Cortex of kidney (tissue), 1 donor: ENCODE results near the gene SOHLH1.
"Not testable (repeated sequence)": the region's sequence is repeated elsewhere in the genome, so short reads cannot be mapped to it uniquely, and the experiment has no call there.

Experiments
- DNase-seq: peaks from one replicate; lab custom pipeline; 2025; lab: John Stamatoyannopoulos, UW

SOHLH1 gene

GRCh38 chr9:135678236-135679017 lies 20.9 kb downstream of the SOHLH1 start:
- no peak for DNase-seq

GRCh38 chr9:135677641-135678168 lies 21.6 kb downstream of the SOHLH1 start:
- DNase-seq = no peak

- no peak for DNase-seq
These were observed 22.4 kb downstream of the SOHLH1 start for GRCh38 chr9:135676891-135677290.

- no peak for DNase-seq
These were observed 24.3 kb downstream of the SOHLH1 start for GRCh38 chr9:135674977-135675376.

GRCh38 chr9:135673941-135674340 lies 25.3 kb downstream of the SOHLH1 start:
- no peak for DNase-seq

GRCh38 chr9:135672786-135673185 lies 26.5 kb downstream of the SOHLH1 start:
- not testable (repeated sequence) for DNase-seq

GRCh38 chr9:135671591-135672041 lies 27.7 kb downstream of the SOHLH1 start:
- DNase-seq = no peak

- no peak for DNase-seq
These were observed 28.3 kb downstream of the SOHLH1 start for GRCh38 chr9:135670721-135671590.

GRCh38 chr9:135669616-135670285 lies 29.5 kb downstream of the SOHLH1 start:
- no peak for DNase-seq

GRCh38 chr9:135669018-135669417 lies 30.3 kb downstream of the SOHLH1 start:
- not testable (repeated sequence) for DNase-seq

GRCh38 chr9:135667463-135668001 lies 31.7 kb downstream of the SOHLH1 start:
- DNase-seq = no peak

GRCh38 chr9:135666534-135667462 lies 32.5 kb downstream of the SOHLH1 start:
- no peak for DNase-seq

GRCh38 chr9:135665795-135666189 lies 33.5 kb downstream of the SOHLH1 start:
- no peak for DNase-seq

GRCh38 chr9:135664801-135665794 lies 34.2 kb downstream of the SOHLH1 start:
- DNase-seq = no peak

- DNase-seq = no peak
These were observed 35.0 kb downstream of the SOHLH1 start for GRCh38 chr9:135664266-135664665.

GRCh38 chr9:135663857-135664256 lies 35.4 kb downstream of the SOHLH1 start:
- DNase-seq = no peak

- DNase-seq = no peak
These were observed 35.9 kb downstream of the SOHLH1 start for GRCh38 chr9:135663451-135663770.

- DNase-seq = no peak
These were observed 36.4 kb downstream of the SOHLH1 start, which contains the start of gene LCN9 for GRCh38 chr9:135662758-135663450. TSS of gene LCN9 (plus strand) at chr9:135663309. CDS start at chr9:135663322, 13 bp downstream.
